Vagina (tissue), 2 donors: Measurements from ENCODE around the gene PCBP3. TPM values are rescaled to one million over a fixed set of nuclear protein-coding genes. Genes with fewer than 3 reads are reported as not detected.

Source experiments
- DNase-seq, 2 donors: peaks; one replicate each; pipeline ENCODE4 v3.0.0-alpha.2; 2017; ENCODE audit errors: extremely low spot score in 2 of 2
- H3K27ac ChIP-seq: fragments of 200-600 bp; sonication (generic); one replicate; pipeline ENCODE4 v1.5.1; 2019
- H3K27me3 ChIP-seq: fragments of 200-600 bp; sonication (generic); one replicate; pipeline ENCODE4 v1.5.1; 2019
- H3K36me3 ChIP-seq, 2 donors: fragments of 200-600 bp; sonication (generic); one replicate each; pipeline ENCODE4 v1.5.1; 2017 to 2019
- H3K4me1 ChIP-seq: fragments of 200-600 bp; sonication (generic); one replicate; pipeline ENCODE4 v1.5.1; 2019
- H3K4me3 ChIP-seq, 2 donors: fragments of 200-600 bp; sonication (generic); 1 replicate in 1 of 2; 2 replicates in 1 of 2; pipeline ENCODE4 v1.5.1; 2016 to 2019
- H3K9me3 ChIP-seq: fragments of 200-600 bp; sonication (generic); one replicate; pipeline ENCODE4 v1.5.1; 2019
- POLR2A ChIP-seq, 2 donors: fragments of 450-650 bp; IDR thresholded peaks; one replicate each; pipeline ENCODE4 v1.6.1; 2017; ENCODE audit warnings: antibody characterized with exemption in 2 of 2, mild to moderate bottlenecking in 2 of 2, moderate library complexity in 2 of 2
- POLR2AphosphoS5 ChIP-seq, 2 donors: sonication (generic); formaldehyde crosslinking; IDR thresholded peaks; one replicate each; pipeline ENCODE4 v1.9.0; 2017; ENCODE audit warnings: antibody characterized with exemption in 2 of 2, mild to moderate bottlenecking in 2 of 2, low read depth in 1 of 2; ENCODE audit not compliant: insufficient read depth in 1 of 2
- intact Hi-C: fragments of 100-400 bp; cut with DNase I; formaldehyde crosslinking; loops from one replicate; pipeline ENCODE4 v1.15.1; 2023
- total RNA-seq: library from RNA; depleted of rRNA; stranded (reverse); fragments of >200 nt; gene quantifications from one replicate; pipeline ENCODE4 v1.2.3, GENCODE V29; 2016
- TF ChIP-seq, protein P1 (sequence below), 3 experiments: fragments of 450-650 bp in 2 of 3; fragments of 200-600 bp in 1 of 3; sonication (generic) in 1 of 3; IDR thresholded peaks; one replicate each; pipeline ENCODE4 v1.5.1; 2017 to 2019; ENCODE audit warnings: antibody characterized with exemption in 3 of 3, mild to moderate bottlenecking in 2 of 3, moderate library complexity in 2 of 3

Gene PCBP3
- total RNA-seq, 1 donor from 2014 or later = 4.9 TPM

DNA sequence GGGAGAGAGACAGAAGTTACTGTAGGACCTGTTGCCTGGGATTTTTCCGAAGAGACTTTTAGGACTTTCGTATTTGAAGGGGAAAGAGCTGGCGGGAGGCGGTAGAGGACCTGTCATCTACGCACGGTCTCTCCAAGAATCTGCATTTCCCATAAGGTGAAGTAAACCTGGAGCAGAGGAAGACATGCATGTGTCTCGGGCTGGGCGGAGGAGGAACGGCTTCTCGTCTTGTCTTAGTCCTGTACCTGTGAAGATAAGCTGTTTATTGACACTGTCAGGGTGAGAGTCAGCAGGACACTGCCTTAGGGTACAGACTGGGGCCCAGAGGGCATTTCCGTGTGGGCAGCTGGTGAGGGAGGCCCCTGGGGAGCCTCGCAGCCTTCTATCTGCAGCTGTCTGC lies 214.7 kb downstream of the PCBP3 start:
- Histone ChIP-seq H3K27ac (no peak overlapping the region), H3K4me3 (no peak overlapping the region), H3K27me3 (no peaks in the 10 kb centered on the region), H3K9me3 (no peaks in the 10 kb centered on the region), H3K4me1 (no peaks in the 10 kb centered on the region), H3K36me3 (no peaks in the 10 kb centered on the region)
- no peak for DNase-seq
- intact Hi-C loops = no loop called here
- TF ChIP-seq, protein P1, sequence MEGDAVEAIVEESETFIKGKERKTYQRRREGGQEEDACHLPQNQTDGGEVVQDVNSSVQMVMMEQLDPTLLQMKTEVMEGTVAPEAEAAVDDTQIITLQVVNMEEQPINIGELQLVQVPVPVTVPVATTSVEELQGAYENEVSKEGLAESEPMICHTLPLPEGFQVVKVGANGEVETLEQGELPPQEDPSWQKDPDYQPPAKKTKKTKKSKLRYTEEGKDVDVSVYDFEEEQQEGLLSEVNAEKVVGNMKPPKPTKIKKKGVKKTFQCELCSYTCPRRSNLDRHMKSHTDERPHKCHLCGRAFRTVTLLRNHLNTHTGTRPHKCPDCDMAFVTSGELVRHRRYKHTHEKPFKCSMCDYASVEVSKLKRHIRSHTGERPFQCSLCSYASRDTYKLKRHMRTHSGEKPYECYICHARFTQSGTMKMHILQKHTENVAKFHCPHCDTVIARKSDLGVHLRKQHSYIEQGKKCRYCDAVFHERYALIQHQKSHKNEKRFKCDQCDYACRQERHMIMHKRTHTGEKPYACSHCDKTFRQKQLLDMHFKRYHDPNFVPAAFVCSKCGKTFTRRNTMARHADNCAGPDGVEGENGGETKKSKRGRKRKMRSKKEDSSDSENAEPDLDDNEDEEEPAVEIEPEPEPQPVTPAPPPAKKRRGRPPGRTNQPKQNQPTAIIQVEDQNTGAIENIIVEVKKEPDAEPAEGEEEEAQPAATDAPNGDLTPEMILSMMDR (IDR thresholded peaks at IDR 0.05) = no peak
- TF ChIP-seq POLR2A (IDR thresholded peaks at IDR 0.05) (no peak), POLR2AphosphoS5 (IDR thresholded peaks at IDR 0.05; ENCODE audit: insufficient read depth in 1 of 2, low read depth in 1 of 2) (no peak)

DNA sequence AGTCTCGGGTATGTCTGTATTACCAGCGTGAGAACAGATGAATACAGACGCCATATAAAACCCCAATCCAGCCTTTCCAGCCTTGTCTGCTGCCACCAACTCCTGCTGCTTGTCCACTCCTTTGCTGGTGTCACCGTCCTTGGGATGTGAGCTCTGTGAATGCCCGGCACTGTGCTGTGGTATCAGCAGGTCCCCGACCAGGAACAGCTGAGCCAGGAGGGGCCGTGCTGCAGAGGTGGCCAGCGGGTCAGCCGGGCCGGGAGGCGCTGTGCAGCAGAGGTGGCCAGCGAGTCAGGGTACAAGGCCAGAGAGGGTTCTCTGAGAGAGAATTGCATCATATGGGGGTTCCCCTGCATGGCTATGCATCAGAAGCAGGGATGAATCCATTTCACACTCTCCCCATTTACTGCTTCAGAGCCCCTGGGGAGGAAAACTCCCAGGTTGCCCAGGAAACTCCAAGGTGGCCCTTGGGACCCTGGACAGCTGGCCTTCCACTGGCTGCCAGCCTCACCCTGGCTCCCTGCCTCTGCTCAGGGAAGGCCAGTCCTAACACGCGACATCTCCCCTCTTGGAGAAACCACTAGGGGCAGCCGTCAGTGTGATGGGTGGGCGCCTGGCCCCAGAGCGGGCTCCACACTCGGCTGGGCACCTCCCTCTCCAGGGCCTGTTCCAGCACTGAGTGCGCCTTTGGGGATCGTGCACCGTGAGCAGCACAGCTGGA lies 215.7 kb downstream of the PCBP3 start:
- no peaks in the 10 kb centered on the region for H3K36me3 ChIP-seq
- no peak overlapping the region for H3K27ac ChIP-seq
- peak in 1 of 2 donors; percentile 42 for DNase-seq
- no peak for TF ChIP-seq POLR2A (IDR thresholded peaks at IDR 0.05)
- TF ChIP-seq, protein P1 (IDR thresholded peaks at IDR 0.05) = no peak
- TF ChIP-seq POLR2AphosphoS5 (IDR thresholded peaks at IDR 0.05; ENCODE audit: insufficient read depth in 1 of 2, low read depth in 1 of 2) = no peak
- no peaks in the 10 kb centered on the region for H3K9me3 ChIP-seq
- no peaks in the 10 kb centered on the region for H3K4me1 ChIP-seq
- intact Hi-C loops = no loop called here
- no peaks in the 10 kb centered on the region for H3K27me3 ChIP-seq
- H3K4me3 ChIP-seq = no peak overlapping the region

DNA sequence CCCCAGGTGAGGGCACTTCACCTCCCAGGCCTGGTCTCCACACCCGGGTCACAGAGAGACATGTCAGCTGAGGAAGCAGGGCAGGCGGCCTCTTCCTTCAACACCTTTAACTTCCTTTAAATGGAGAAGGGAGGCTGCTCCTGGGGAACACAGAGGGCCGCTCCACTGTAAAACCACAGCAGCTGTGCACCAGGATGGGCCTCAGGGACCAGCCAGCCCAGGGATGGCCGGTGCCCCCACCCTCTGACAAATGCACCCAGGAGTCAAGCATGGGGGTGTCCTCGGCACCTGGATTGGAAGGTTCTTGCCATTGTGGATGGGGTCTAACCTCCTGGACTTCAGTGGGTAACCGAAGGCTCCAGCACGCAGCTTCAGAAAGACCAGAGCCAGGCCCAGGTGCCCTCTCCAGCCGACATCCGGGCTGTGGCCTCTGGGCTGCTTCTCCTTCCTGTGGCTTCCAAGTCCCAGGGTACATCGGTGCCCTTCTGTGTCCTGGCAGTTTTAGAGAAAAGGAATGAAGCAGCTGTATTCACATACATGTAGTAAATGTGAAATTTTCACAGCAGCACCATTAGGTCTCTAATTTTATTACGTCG lies 216.3 kb downstream of the PCBP3 start:
- TF ChIP-seq POLR2AphosphoS5 (IDR thresholded peaks at IDR 0.05; ENCODE audit: insufficient read depth in 1 of 2, low read depth in 1 of 2) = no peak
- TF ChIP-seq, protein P1 (IDR thresholded peaks at IDR 0.05) = no peak
- TF ChIP-seq POLR2A (IDR thresholded peaks at IDR 0.05) = no peak
- H3K9me3 ChIP-seq = no peaks in the 10 kb centered on the region
- DNase-seq = peak in 1 of 2 donors; percentile 69
- H3K27me3 ChIP-seq = no peaks in the 10 kb centered on the region
- intact Hi-C loops = no loop called here
- no peak overlapping the region for H3K27ac ChIP-seq
- no peaks in the 10 kb centered on the region for H3K4me1 ChIP-seq
- H3K4me3 ChIP-seq = no peak overlapping the region
- no peaks in the 10 kb centered on the region for H3K36me3 ChIP-seq

- DNase-seq = peak in 1 of 2 donors; percentile 54
- H3K36me3 ChIP-seq = no peaks in the 10 kb centered on the region
- H3K9me3 ChIP-seq = no peaks in the 10 kb centered on the region
- H3K27ac ChIP-seq = no peak overlapping the region
- intact Hi-C loops = no loop called here
- H3K4me3 ChIP-seq = no peak overlapping the region
- no peaks in the 10 kb centered on the region for H3K4me1 ChIP-seq
- no peak for TF ChIP-seq POLR2A (IDR thresholded peaks at IDR 0.05)
- TF ChIP-seq POLR2AphosphoS5 (IDR thresholded peaks at IDR 0.05; ENCODE audit: insufficient read depth in 1 of 2, low read depth in 1 of 2) = no peak
- TF ChIP-seq, protein P1 (IDR thresholded peaks at IDR 0.05) = no peak
- no peaks in the 10 kb centered on the region for H3K27me3 ChIP-seq
Measured at GRCh38 chr21:45860493-45861155, 217.1 kb downstream of the PCBP3 start.
